Ureter (tissue), 1 donor: ENCODE data around the gene C17orf50. TPM values are rescaled to one million over a fixed set of nuclear protein-coding genes. Genes with fewer than 3 reads are reported as not detected.

Experiments used
- DNase-seq: peaks from one replicate; pipeline ENCODE4 v3.0.0-alpha.2; 2020; ENCODE audit warnings: low spot score
- total RNA-seq: library from RNA; stranded (reverse); gene quantifications from one replicate; pipeline ENCODE4 v1.2.4, GENCODE V29; 2023
- donor health status: DM: yes; HTN: yes; CAD: no.

The C17orf50 gene
- total RNA-seq, 1 donor from 2014 or later: not detected

GRCh38 chr17:35786941-35787432 lies 26.3 kb downstream of the C17orf50 start:
- no peak for DNase-seq

DNA sequence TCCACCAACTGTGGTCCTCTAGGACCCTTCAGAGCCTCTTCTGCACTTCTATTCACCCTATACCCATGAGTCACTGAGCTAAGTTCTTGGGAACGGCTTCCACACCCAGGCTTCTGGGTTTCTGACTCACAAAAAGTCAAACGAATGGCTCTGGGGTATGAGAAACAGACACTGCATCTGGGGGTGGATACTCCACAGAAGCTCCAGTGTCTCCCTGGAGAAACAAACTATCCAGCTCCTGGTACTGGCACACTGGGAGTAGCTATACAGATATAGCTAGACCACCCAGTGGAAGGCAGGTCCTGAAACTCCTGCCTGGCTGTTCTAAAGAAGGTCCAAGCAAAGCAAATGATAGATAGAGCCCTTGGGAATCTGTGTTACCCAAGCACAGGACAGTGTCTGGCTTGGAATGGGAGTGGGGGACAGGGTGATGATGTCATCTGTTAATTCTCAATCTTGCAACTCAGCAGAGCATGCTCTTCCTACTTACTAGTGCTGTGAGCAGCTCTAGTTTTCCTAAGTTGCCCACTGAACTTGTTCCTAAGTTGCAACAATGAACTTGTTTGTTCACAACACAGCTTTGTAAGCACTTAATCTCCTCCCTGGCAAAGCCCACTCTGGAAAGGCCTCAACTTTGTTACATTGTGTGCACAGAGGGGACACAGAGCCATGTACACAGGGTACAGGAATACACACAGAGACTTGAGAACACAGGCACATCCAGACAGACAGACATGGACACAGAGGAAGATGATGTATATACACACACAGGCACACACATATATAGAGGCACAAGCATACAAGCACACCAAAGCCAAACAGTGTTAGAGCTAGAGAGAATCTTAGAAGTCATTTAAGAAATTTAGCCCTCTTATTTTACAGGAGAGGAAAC lies 28.0 kb downstream of the C17orf50 start:
- no peak for DNase-seq

- no peak for DNase-seq
These were observed 30.2 kb downstream of the C17orf50 start for GRCh38 chr17:35790841-35791240.

DNA sequence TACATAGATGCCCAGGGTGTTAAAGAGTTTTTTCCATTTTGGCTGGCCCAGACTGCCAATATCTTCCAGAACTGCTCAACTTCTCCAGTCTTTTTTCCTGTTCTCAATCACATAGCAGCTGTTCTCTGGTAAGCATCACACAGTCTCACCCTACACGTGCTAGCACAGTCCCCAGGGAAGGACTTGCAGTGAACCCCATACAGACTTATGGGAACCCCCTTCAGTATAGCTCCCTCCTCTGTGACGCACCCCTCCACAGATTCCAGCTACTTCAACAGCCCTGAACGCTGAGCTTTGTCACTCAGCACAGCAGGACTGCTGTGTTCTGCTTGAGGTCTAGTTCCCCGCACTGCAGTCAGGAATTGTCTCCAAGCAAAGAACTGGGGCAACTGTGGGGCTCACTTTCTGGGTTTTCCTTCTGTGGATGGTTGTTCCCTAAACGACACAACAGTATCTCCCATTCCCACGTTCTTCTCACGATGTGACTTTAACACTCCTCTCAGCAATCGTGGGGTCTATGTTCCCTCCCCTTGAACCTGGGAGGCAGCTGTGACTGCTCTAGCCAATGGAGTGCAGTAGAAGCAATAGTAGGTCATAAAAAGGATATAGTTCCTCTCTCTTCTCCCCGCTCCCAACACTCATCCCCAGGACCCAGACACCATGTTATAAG lies 31.1 kb downstream of the C17orf50 start:
- DNase-seq: no peak

- peak; percentile 19 for DNase-seq
These were observed 32.6 kb downstream of the C17orf50 start for GRCh38 chr17:35793257-35793656.

DNA sequence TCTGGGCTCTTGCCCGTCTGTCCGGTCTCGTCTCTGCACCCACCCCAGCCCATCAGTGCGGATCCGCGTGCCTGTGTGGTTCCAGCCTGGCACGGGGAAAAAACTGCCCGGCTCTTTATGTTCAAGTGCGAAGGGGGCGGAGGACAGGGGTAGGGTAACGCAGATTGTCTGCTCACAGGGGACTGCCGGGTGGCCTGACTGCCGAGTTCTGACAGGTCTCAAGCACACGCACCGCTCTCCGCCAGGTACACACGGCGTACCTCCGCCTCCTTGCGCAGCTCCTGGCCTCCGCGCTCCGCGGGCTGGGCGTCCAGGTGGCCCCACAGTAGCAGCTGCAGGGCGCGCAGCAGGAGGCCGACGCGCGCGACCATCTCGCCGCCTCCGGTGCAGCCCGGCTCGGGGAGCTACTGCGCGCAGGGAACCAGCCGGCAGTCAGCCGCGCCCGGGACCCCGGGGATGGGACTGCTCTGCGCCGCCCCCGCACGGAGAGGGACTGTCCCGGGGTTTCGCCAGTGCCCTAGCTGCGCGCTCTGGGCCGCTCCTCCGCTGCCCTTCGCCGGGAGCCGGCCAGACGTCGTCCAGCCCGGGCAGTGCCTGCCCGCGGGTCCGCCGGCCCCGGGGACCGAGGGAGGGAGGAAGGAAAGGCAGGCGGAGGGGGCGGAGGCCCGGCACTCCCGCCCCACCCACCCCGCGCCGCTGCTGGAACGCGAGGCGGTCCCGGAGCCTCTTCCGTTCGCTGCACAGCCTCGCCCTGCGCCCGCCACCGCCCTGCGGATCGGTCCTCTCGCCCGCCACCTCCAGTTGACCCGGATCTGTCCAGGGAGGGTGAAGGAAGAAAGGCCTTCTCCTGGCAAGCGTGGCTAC lies 34.6 kb downstream of the C17orf50 start, which contains the start of gene MMP28:
Gene MMP28, minus strand, starts transcription at position 635 of the 864 bp plus-strand sequence. Its CDS starts 264 bp downstream, at position 371.
- peak; percentile 68 for DNase-seq

DNA sequence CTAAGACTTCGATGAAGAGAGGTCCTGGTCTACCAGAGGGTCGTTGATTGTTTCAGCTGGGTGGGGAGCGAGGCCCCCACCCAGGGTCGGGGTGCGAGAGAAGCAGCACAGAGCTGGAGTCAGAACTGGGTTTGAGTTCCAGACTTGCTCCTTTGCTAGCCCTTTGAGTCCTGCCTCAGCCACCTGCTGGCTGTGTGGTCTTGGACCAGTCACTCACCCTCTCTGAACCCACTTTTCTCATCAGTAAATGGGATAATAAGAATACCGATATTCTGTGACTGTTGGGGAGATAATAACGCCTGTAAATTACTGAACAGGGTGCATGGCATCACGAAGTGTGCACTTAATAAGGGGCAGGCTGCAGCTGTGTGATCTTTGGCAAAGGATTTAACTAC lies 35.2 kb downstream of the C17orf50 start:
- DNase-seq: no peak

DNA sequence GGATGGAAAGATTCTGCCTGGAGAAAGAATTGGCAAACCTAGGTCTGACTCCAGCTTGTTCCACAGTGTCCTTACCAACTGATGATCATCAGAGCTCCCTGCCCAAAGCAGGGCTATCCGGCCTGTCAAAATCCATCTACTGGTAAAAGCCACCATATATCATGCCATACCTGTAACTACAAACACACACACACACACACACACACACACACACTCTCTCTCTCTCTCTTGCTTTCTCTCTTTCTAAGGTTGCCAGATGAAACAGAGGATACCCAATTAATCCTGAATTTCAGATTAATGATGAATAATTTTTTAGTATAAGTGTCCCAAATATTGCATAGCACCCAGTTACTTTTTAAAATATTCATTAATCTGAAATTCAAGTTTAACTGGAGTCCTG lies 36.3 kb downstream of the C17orf50 start:
- DNase-seq: peak; percentile 8

GRCh38 chr17:35797370-35797769 lies 36.7 kb downstream of the C17orf50 start:
- peak; percentile 33 for DNase-seq

GRCh38 chr17:35797918-35798317 lies 37.2 kb downstream of the C17orf50 start:
- DNase-seq: no peak

DNA sequence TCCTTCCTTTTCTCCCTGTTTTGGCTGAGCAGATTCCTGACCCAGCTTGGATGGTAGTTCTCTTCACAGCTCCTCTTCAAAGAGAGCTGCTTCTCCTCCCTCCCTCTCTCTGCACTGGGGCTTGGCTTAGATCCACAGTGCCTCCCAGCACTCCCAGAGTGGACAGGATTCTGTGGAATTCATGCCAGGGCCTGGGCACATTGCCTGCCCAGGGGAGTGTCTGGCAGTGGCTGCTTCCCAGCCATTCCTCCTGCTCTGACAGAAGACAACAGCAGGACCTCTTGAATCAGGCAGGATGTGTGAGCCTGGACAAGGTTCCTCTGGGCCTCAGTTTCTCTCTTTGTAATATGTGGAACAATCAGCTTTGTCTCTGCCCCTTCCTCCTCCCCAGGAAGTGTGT lies 39.3 kb downstream of the C17orf50 start:
- DNase-seq: peak; percentile 85

DNA sequence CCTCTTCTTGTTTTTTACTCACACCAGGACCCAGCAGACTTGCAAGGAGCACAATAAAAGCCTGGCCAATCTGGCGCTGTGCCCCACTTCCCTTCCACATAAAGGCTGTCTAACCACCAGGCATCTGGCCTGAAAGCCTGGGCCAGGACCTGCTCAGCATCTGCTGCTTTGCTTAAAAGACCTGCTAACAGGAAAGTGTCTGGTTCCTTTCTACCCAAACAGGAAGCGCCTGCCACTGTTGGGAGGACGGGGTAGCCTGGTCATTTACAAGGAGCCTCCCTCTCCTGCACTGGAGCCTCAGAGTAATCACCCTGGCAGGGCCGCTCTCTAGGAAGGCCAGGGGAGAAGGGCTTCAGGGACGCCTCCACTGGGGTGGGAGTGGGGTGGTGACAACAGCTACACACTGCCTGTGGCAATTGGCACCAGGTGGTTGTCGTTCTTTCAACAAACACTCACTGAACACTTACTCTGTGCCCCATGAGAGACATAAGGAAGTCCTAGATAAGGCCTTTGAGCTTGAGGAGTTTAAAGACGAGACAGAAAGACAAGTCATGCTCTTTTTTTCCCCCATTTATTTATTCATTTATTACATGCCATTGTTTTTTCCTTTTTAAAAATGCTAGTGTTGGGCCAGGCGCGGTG lies 41.0 kb downstream of the C17orf50 start:
- DNase-seq: peak; percentile 66

GRCh38 chr17:35804658-35805192 lies 44.0 kb downstream of the C17orf50 start:
- DNase-seq: peak; percentile 70

DNA sequence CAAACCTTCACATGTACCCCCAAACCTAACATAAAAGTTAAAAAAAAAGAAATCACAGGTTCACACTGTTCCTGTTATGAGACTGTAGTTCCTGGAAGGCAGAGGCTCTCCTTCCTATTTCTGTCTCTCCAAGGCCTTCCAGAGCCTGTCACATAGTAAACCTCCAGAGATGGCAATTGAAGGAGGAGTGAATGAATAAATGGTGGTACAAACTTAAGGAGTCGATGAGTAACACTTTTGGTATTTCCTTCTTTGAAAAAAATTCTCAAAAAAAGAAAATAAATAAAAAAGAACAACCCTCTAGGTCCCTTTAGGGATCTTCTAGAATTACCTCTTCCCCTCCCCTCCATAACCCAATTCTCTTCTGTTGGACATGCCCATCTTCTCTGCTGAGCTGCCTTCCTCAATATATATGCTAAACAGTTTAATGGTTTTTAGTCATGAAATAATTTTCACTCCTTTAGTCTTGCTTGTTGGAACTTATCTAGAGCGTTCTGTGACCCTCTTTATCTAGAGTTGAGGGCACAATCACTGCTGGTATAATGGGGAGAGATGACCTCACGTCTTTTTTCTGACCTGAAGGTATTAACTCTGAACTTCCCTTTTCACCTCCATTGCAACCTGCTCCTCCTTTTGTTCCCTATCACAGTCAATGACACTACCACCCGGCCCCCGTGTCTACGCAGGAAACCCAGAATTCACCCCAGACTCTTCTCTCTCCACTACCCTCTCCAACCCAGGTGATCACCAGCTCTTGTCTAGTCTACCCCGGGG lies 46.9 kb downstream of the C17orf50 start:
- no peak for DNase-seq

- DNase-seq: no peak
These were observed 47.7 kb downstream of the C17orf50 start for GRCh38 chr17:35808240-35808961.

DNA sequence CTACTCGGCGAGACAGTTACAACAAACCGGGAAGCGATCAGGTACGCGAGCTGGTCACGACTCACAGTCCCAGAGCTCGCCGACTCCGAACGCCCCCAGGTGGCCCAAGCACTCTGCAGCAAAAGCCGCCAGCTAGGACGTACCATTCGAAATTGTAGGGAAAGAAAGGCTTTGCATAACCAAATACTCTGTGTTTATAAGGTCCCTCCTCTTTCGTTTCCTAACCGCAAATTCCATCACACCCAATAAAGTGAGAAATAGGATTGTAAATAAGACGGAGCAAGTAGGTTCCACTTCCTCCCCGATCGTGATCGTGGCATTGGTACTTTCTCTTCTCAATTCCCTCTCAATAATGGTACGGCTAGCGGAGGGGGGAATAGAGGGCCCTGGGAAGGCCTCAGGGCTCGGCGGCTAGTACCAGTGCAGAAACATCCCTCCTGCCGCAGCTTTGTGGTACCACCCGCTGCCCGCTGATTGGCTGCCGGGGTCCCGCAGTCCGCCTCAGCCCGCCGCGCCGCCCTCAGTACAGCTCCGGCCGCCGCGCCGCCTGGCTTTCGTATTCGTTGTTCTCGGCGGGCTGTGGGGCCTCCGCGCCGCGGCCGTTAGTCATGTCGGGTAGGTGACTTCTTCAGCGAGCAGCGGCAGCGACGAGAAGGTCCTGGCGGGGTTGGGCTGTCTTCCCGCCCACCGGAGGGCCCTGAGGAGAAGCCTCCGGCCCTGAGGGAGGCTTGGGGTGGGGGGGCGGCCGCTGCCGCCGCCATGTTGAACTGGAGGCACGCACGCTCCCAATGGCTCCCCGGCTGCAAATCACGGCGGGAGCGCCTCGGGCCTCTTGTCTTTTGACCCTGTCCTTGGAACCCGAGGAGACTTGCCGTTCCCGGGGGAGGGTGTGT lies 48.5 kb downstream of the C17orf50 start, which contains the start of gene TAF15:
Gene TAF15, plus strand, starts transcription at position 523 of the 893 bp plus-strand sequence. Its CDS starts 86 bp downstream, at position 609.
- peak; percentile 96 for DNase-seq

- DNase-seq: no peak
These were observed 49.3 kb downstream of the C17orf50 start for GRCh38 chr17:35809855-35810461.

- DNase-seq: no peak
These were observed 51.1 kb downstream of the C17orf50 start for GRCh38 chr17:35811759-35812158.
